ENCODE data around the gene ATP10A. TPM values are rescaled to one million over a fixed set of nuclear protein-coding genes. Genes with fewer than 3 reads are reported as not detected.

ATP10A gene
- polyA plus RNA-seq, 1 of the 3 experiments (the other 2 are of a cell fraction), result not detected

DNA sequence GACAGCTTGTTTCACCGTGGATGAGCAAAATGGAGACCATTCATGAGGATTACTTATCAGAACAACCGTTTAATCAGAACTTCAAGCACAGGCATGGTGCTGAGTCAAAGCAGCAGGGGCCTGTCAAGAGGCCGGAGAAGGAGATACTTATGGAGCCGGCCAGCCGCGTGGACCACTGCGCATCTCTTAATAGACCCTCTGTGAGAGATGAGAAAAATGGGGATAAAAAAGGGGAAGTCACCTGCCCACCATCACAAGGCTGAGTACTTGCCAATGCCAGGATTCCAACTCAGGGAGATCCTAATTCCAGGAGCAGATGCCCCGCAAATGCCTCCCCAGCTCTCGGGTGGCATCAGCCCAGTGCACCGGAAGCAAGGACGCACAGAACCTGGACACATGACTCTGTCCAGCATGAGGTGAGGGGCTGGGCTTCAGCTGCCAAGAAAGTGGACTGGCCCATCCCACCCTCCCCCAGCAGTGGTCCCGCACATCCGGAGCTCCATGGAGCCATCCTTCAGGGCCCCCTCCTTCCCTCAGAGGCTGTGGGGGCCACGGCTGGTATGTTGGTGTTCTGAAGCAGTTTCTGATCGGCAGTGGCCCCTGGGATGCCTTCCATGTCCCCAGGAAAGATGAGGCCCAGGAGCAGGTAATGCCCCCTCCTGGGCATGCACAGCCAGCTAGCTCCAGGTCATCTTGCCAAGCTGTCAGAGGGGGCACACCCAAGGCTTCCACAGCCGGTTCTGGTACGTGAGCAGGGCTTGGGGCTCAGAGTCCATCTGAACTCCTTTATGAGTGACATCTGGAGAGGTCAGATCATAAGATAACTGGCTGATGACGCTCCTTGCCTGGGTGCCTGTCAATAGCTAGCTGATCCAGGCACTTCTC lies 143.8 kb downstream of the ATP10A start:
- H3K79me2 ChIP-seq (ENCODE audit: insufficient read depth), result no peaks in the 10 kb centered on the region
- ChIA-PET POLR2A (no interaction called here), CTCF (interaction anchor here (1.0 to 4.1 kb wide), 2 partner anchors 9 to 541 kb away, joined by 3 to 25 read pairs; no protein-coding TSS in a partner anchor)
- no peak overlapping the region for H3K27ac ChIP-seq (ENCODE audit: low read depth in 2 of 2, low read length in 1 of 2)
- no peak overlapping the region for H3K4me3 ChIP-seq (ENCODE audit: low read depth in 2 of 2, low read length in 1 of 2)
- no peaks in the 10 kb centered on the region for H3K9me3 ChIP-seq
- TF ChIP-seq GATA2 (CRISPR knock-in tag; IDR thresholded peaks at IDR 0.05) (peak; percentile 38; the same call in 1 of the 2 replicates), RXRA (IDR thresholded peaks at IDR 0.05; ENCODE audit: borderline replicate concordance, low read depth) (no peak)
- no peaks in the 10 kb centered on the region for H3K27me3 ChIP-seq (ENCODE audit: insufficient read depth)
- H3K9ac ChIP-seq, result no peak overlapping the region
- no peaks in the 10 kb centered on the region for H3K36me3 ChIP-seq (replicated peaks in 1 of 2; ENCODE audit: control insufficient read depth in 1 of 2, insufficient read depth in 2 of 2, low read length in 1 of 2)
- DNase-seq, result peak; percentile 67
- 51% methylated on average over 15 of the region's 18 CpGs for WGBS (ENCODE audit: low lambda C conversion rate)
- no peaks in the 10 kb centered on the region for H3K9me2 ChIP-seq
- H4K20me1 ChIP-seq (ENCODE audit: insufficient read depth), result no peaks in the 10 kb centered on the region
- no peak overlapping the region for H2AFZ ChIP-seq (ENCODE audit: low read depth)
- no peak overlapping the region for H3K4me2 ChIP-seq
- H3F3A ChIP-seq (replicated peaks; ENCODE audit: insufficient read depth), result no peaks in the 10 kb centered on the region
- peaks cover 0 to 15% of the 10 kb centered on the region in 2 experiments; a peak in 2 of 4 replicates for H3K4me1 ChIP-seq (ENCODE audit: control insufficient read depth in 1 of 2, insufficient read depth in 2 of 2, low read depth in 1 of 2, low read length in 1 of 2)

DNA sequence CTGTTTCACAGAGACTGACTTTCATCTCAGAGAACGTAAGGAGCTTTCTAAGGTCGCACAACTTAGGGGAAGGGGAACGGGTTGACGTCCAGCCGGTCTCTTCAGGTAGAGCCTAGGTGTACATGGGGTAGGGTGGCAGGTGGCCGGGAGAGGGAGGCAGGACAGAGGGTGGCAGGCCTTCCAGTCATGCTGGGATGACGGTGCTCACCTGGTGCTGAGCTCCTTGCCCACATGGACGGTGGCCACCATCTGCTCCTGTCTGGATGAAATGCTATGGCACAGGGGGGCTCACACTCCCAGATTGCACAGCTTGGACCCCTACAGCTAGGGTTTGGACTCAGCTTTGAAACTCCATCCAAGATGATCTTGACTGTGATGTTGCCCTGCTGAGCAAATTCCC lies 144.5 kb downstream of the ATP10A start:
- H3K4me2 ChIP-seq, result no peak overlapping the region
- TF ChIP-seq, protein P1, sequence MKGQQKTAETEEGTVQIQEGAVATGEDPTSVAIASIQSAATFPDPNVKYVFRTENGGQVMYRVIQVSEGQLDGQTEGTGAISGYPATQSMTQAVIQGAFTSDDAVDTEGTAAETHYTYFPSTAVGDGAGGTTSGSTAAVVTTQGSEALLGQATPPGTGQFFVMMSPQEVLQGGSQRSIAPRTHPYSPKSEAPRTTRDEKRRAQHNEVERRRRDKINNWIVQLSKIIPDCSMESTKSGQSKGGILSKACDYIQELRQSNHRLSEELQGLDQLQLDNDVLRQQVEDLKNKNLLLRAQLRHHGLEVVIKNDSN (IDR thresholded peaks at IDR 0.05; ENCODE audit: borderline replicate concordance, low read depth), result no peak
- TF ChIP-seq, protein P2, sequence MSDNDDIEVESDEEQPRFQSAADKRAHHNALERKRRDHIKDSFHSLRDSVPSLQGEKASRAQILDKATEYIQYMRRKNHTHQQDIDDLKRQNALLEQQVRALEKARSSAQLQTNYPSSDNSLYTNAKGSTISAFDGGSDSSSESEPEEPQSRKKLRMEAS (IDR thresholded peaks at IDR 0.05; ENCODE audit: low read depth), result no peak
- TF ChIP-seq GATA2 (CRISPR knock-in tag; IDR thresholded peaks at IDR 0.05) (no peak), GABPA (IDR thresholded peaks at IDR 0.05; ENCODE audit: low read depth) (no peak), SIN3A (IDR thresholded peaks at IDR 0.05; ENCODE audit: borderline replicate concordance, low read depth, low read length) (no peak), RFX5 (IDR thresholded peaks at IDR 0.05; ENCODE audit: low read length) (no peak), MXI1 (IDR thresholded peaks at IDR 0.05; ENCODE audit: low read depth, low read length) (no peak)
- TF ChIP-seq, protein P3, sequence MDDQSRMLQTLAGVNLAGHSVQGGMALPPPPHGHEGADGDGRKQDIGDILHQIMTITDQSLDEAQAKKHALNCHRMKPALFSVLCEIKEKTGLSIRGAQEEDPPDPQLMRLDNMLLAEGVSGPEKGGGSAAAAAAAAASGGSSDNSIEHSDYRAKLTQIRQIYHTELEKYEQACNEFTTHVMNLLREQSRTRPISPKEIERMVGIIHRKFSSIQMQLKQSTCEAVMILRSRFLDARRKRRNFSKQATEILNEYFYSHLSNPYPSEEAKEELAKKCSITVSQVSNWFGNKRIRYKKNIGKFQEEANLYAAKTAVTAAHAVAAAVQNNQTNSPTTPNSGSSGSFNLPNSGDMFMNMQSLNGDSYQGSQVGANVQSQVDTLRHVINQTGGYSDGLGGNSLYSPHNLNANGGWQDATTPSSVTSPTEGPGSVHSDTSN (IDR thresholded peaks at IDR 0.05), result no peak
- TF ChIP-seq, protein P4, sequence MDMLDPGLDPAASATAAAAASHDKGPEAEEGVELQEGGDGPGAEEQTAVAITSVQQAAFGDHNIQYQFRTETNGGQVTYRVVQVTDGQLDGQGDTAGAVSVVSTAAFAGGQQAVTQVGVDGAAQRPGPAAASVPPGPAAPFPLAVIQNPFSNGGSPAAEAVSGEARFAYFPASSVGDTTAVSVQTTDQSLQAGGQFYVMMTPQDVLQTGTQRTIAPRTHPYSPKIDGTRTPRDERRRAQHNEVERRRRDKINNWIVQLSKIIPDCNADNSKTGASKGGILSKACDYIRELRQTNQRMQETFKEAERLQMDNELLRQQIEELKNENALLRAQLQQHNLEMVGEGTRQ (IDR thresholded peaks at IDR 0.05; ENCODE audit: borderline replicate concordance, low read depth, low read length), result no peak
- TF ChIP-seq, protein P5, sequence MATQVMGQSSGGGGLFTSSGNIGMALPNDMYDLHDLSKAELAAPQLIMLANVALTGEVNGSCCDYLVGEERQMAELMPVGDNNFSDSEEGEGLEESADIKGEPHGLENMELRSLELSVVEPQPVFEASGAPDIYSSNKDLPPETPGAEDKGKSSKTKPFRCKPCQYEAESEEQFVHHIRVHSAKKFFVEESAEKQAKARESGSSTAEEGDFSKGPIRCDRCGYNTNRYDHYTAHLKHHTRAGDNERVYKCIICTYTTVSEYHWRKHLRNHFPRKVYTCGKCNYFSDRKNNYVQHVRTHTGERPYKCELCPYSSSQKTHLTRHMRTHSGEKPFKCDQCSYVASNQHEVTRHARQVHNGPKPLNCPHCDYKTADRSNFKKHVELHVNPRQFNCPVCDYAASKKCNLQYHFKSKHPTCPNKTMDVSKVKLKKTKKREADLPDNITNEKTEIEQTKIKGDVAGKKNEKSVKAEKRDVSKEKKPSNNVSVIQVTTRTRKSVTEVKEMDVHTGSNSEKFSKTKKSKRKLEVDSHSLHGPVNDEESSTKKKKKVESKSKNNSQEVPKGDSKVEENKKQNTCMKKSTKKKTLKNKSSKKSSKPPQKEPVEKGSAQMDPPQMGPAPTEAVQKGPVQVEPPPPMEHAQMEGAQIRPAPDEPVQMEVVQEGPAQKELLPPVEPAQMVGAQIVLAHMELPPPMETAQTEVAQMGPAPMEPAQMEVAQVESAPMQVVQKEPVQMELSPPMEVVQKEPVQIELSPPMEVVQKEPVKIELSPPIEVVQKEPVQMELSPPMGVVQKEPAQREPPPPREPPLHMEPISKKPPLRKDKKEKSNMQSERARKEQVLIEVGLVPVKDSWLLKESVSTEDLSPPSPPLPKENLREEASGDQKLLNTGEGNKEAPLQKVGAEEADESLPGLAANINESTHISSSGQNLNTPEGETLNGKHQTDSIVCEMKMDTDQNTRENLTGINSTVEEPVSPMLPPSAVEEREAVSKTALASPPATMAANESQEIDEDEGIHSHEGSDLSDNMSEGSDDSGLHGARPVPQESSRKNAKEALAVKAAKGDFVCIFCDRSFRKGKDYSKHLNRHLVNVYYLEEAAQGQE (IDR thresholded peaks at IDR 0.05; ENCODE audit: low read depth, low read length), result no peak
- 78% methylated on average over 8 of the region's 8 CpGs for WGBS (ENCODE audit: low lambda C conversion rate)

More for the DNA sequence above, 144.5 kb downstream of the ATP10A start:
- Histone ChIP-seq H3K27ac (ENCODE audit: low read depth in 2 of 2, low read length in 1 of 2) (no peak overlapping the region), H3K4me3 (ENCODE audit: low read depth in 2 of 2, low read length in 1 of 2) (no peak overlapping the region), H3K9ac (no peak overlapping the region), H4K20me1 (ENCODE audit: insufficient read depth) (no peaks in the 10 kb centered on the region), H3K9me3 (no peaks in the 10 kb centered on the region), H2AFZ (ENCODE audit: low read depth) (no peak overlapping the region), H3F3A (replicated peaks; ENCODE audit: insufficient read depth) (no peaks in the 10 kb centered on the region), H3K36me3 (replicated peaks in 1 of 2; ENCODE audit: control insufficient read depth in 1 of 2, insufficient read depth in 2 of 2, low read length in 1 of 2) (no peaks in the 10 kb centered on the region), H3K79me2 (ENCODE audit: insufficient read depth) (no peaks in the 10 kb centered on the region), H3K9me2 (no peaks in the 10 kb centered on the region), H3K27me3 (ENCODE audit: insufficient read depth) (no peaks in the 10 kb centered on the region), H3K4me1 (ENCODE audit: control insufficient read depth in 1 of 2, insufficient read depth in 2 of 2, low read depth in 1 of 2, low read length in 1 of 2) (peaks cover 0 to 15% of the 10 kb centered on the region in 2 experiments; a peak in 2 of 4 replicates)
- no peak for DNase-seq
- ChIA-PET CTCF (interaction anchor here (4.1 kb wide), 1 partner anchor 9 kb away, joined by 25 read pairs; no protein-coding TSS in a partner anchor), POLR2A (no interaction called here)
